Endodermal cell (in vitro differentiated cells): ENCODE data around the gene LMO1. TPM values are rescaled to one million over a fixed set of nuclear protein-coding genes. Genes with fewer than 3 reads are reported as not detected.

Experiments
- DNase-seq: peaks from one replicate; pipeline ENCODE4 v3.0.0-alpha.2; 2017
- H3K27ac ChIP-seq: 2 replicates; pipeline ENCODE4 v1.5.1; 2013; ENCODE audit warnings: mild to moderate bottlenecking, low read depth, low read length, moderate library complexity
- H3K27me3 ChIP-seq: 2 replicates; pipeline ENCODE4 v1.6.1; 2013; ENCODE audit warnings: mild to moderate bottlenecking, low read length, moderate library complexity; ENCODE audit not compliant: insufficient read depth, control insufficient read depth, poor library complexity, severe bottlenecking
- H3K36me3 ChIP-seq: 2 replicates; pipeline ENCODE4 v1.7.0; 2013; ENCODE audit warnings: mild to moderate bottlenecking, low read length, moderate library complexity; ENCODE audit not compliant: control insufficient read depth, insufficient read depth
- H3K4me1 ChIP-seq: one replicate; pipeline ENCODE4 v1.7.0; 2013; ENCODE audit warnings: low read length; ENCODE audit not compliant: control insufficient read depth, insufficient read depth
- H3K4me3 ChIP-seq: 2 replicates; pipeline ENCODE4 v1.5.1; 2013; ENCODE audit warnings: mild to moderate bottlenecking, low read length, moderate library complexity
- H3K9ac ChIP-seq: 2 replicates; pipeline ENCODE4 v1.6.1; 2013; ENCODE audit warnings: mild to moderate bottlenecking, low read length, moderate library complexity; ENCODE audit not compliant: poor library complexity, severe bottlenecking; ENCODE audit errors: extremely low read depth
- H3K9me3 ChIP-seq: 2 replicates; pipeline ENCODE4 v1.6.1; 2013; ENCODE audit warnings: mild to moderate bottlenecking, low read length, moderate library complexity; ENCODE audit not compliant: control insufficient read depth
- H3K27ac Mint-ChIP-seq: 2 replicates; pipeline ENCODE4 v1.8.0; 2020; ENCODE audit warnings: mixed read lengths
- H3K27me3 Mint-ChIP-seq: 2 replicates; pipeline ENCODE4 v1.8.0; 2021; ENCODE audit warnings: mild to moderate bottlenecking, mixed read lengths; ENCODE audit not compliant: insufficient read depth
- H3K36me3 Mint-ChIP-seq: 2 replicates; pipeline ENCODE4 v1.8.0; 2020; ENCODE audit warnings: low read depth, mixed read lengths
- H3K4me1 Mint-ChIP-seq: 2 replicates; pipeline ENCODE4 v1.8.0; 2020; ENCODE audit warnings: mixed read lengths
- H3K4me3 Mint-ChIP-seq: 2 replicates; pipeline ENCODE4 v1.8.0; 2020; ENCODE audit warnings: mild to moderate bottlenecking, moderate library complexity, mixed read lengths
- H3K9me3 Mint-ChIP-seq: 2 replicates; pipeline ENCODE4 v1.8.0; 2020; ENCODE audit warnings: mild to moderate bottlenecking, mixed read lengths
- CTCF ChIP-seq: fragments of 200-600 bp; sonication (generic); conservative IDR thresholded peaks from 2 replicates; pipeline ENCODE4 v1.5.0; 2021; ENCODE audit warnings: antibody characterized with exemption, mild to moderate bottlenecking
- whole genome bisulfite sequencing, 2 experiments: methylation state at CpG; one replicate each; pipeline versions ENCODE4 v1.1.5 to v1.1.7; 2013; ENCODE audit warnings: missing lambda C conversion rate in 2 of 2, mixed read lengths in 1 of 2; ENCODE audit not compliant: insufficient coverage in 1 of 2, insufficient read length in 1 of 2; 5-methylcytosine and 5-hydroxymethylcytosine counted together
- total RNA-seq, 2 donors: library from RNA; stranded (reverse); fragmentation: NEBNext Ultra II Directional in 1 of 2; extraction: Animal tissue kit (Norgen Biotek cat#: 25700) in 1 of 2; gene quantifications; 2 replicates in 1 of 2; 3 replicates in 1 of 2; pipeline ENCODE4 v1.2.1, GENCODE V29; 2021

LMO1 gene
- total RNA-seq, 2 donors from 2014 or later = 0.46 TPM; not detected in 1

GRCh38 chr11:8310743-8311298 lies 47.1 kb upstream of the LMO1 start:
- Mint-ChIP-seq H3K27ac (no peak overlapping the region), H3K36me3 (no peaks in the 10 kb centered on the region), H3K9me3 (no peaks in the 10 kb centered on the region), H3K4me3 (no peak overlapping the region), H3K27me3 (peaks cover 3% of the 10 kb centered on the region), H3K4me1 (peaks cover 15% of the 10 kb centered on the region)
- H3K27ac ChIP-seq = no peak overlapping the region
- H3K4me1 ChIP-seq = no peaks in the 10 kb centered on the region
- H3K27me3 ChIP-seq = no peaks in the 10 kb centered on the region
- no peak overlapping the region for H3K9ac ChIP-seq
- no peaks in the 10 kb centered on the region for H3K36me3 ChIP-seq
- TF ChIP-seq CTCF = no peak
- H3K9me3 ChIP-seq = no peaks in the 10 kb centered on the region
- H3K4me3 ChIP-seq = no peak overlapping the region
- DNase-seq = peak; percentile 67
- WGBS, 2 experiments = 88 to 97% methylated on average over 6 to 11 of the region's 11 CpGs

GRCh38 chr11:8309862-8310261 lies 46.2 kb upstream of the LMO1 start:
- 57 to 100% methylated on average over 1 to 3 of the region's 3 CpGs for WGBS, 2 experiments
- DNase-seq = no peak
- Histone ChIP-seq H3K36me3 (no peaks in the 10 kb centered on the region), H3K27me3 (no peaks in the 10 kb centered on the region), H3K4me1 (no peaks in the 10 kb centered on the region), H3K4me3 (no peak overlapping the region), H3K27ac (no peak overlapping the region), H3K9ac (no peak overlapping the region), H3K9me3 (no peaks in the 10 kb centered on the region)
- Mint-ChIP-seq H3K4me1 (peaks cover 15% of the 10 kb centered on the region), H3K27me3 (peaks cover 3% of the 10 kb centered on the region), H3K36me3 (no peaks in the 10 kb centered on the region), H3K27ac (no peak overlapping the region), H3K4me3 (no peak overlapping the region), H3K9me3 (peaks cover 2% of the 10 kb centered on the region)
- TF ChIP-seq CTCF = peak; percentile 45

- no peak for TF ChIP-seq CTCF
- peaks cover 6% of the 10 kb centered on the region for H3K9me3 Mint-ChIP-seq
Measured at GRCh38 chr11:8309311-8309710, 45.6 kb upstream of the LMO1 start.

More at GRCh38 chr11:8309311-8309710, 45.6 kb upstream of the LMO1 start:
- Mint-ChIP-seq H3K27me3 (peaks cover 5% of the 10 kb centered on the region), H3K4me1 (peaks cover 15% of the 10 kb centered on the region), H3K36me3 (no peaks in the 10 kb centered on the region), H3K4me3 (no peak overlapping the region), H3K27ac (no peak overlapping the region)
- Histone ChIP-seq H3K9me3 (no peaks in the 10 kb centered on the region), H3K9ac (no peak overlapping the region), H3K4me3 (no peak overlapping the region), H3K27me3 (no peaks in the 10 kb centered on the region), H3K36me3 (no peaks in the 10 kb centered on the region), H3K27ac (no peak overlapping the region), H3K4me1 (no peaks in the 10 kb centered on the region)
- 87 to 91% methylated on average over 7 to 9 of the region's 9 CpGs for WGBS, 2 experiments
- no peak for DNase-seq
